ENCODE results near the gene SNX21. TPM values are rescaled to one million over a fixed set of nuclear protein-coding genes. Genes with fewer than 3 reads are reported as not detected.
"Not testable (repeated sequence)": the region's sequence is repeated elsewhere in the genome, so short reads cannot be mapped to it uniquely, and the experiment has no call there.

SNX21 gene, protein sequence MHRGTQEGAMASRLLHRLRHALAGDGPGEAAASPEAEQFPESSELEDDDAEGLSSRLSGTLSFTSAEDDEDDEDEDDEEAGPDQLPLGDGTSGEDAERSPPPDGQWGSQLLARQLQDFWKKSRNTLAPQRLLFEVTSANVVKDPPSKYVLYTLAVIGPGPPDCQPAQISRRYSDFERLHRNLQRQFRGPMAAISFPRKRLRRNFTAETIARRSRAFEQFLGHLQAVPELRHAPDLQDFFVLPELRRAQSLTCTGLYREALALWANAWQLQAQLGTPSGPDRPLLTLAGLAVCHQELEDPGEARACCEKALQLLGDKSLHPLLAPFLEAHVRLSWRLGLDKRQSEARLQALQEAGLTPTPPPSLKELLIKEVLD
- 1 to 10 TPM; 1.2 to 1.4 TPM for total RNA-seq

DNA sequence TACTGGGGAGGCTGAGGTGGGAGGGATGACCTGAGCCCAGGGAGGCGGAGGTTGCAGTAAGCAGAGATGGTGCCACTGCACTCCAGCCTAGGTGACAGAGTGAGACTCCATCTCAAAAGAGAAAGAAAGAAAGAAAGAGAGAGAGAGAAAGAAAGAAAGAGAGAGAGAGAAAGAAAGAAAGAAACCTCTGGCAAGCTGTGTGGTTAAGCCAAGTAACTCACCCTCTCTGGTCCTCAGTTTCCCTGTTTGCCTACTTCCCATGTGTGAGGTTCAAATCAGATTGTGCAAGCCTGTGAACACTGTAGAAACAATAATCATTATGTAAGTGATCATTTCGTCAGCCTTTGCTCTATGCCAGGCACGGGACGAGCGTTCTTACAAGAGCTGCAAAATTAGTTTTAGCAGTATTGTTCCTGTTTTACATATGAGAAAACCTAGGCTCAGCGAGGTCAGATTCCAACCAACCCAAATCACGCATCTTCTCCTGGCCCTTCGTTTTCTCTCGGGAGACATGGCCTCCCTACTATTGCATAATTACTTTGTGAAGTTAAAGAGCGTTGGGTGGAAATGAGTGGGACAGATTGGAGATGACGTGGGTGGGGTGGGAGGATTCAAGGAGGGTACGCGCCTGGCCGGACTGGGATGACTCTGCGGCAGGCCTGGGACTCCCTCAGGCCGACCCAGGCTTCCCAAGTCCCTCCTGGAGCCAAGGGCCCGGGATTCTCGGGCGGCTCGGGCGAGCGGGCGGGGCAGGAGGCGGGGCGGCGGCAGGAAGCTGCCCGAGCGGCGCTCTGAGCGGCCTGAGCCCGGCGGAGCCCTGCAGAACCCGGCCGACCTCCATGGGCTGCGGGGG, at the start of gene SNX21:
TSS of gene SNX21 (plus strand) at position 770 of the 853 bp plus-strand sequence. CDS start 121 bp downstream, outside the sequence.
- Mint-ChIP-seq H3K4me1 (peaks cover 9% of the 10 kb centered on the region), H3K9me3 (ENCODE audit: low read depth) (no peaks in the 10 kb centered on the region), H3K4me3 (peak within 1 kb of the TSS; percentile 69), H3K27ac (peak within 1 kb of the TSS; percentile 31), H3K27me3 (peaks cover 3% of the 10 kb centered on the region), H3K36me3 (ENCODE audit: low read depth) (no peaks in the 10 kb centered on the region)
- intact Hi-C loops (cut with DNase I, micrococcal nuclease) = loop anchor here in 1 of 2 experiments (1.0 kb wide), 2 partner anchors 21 to 24 kb away; partner anchors contain the start of genes ACOT8, UBE2C and ZSWIM3
- ChIA-PET CTCF (interaction anchor here (0.6 to 2.1 kb wide), 5 partner anchors 9 to 270 kb away, joined by 3 to 8 read pairs (median 3); no protein-coding TSS in a partner anchor), POLR2A (no interaction called here)
- ATAC-seq (peak; percentile 60), DNase-seq (peak; percentile 59)

DNA sequence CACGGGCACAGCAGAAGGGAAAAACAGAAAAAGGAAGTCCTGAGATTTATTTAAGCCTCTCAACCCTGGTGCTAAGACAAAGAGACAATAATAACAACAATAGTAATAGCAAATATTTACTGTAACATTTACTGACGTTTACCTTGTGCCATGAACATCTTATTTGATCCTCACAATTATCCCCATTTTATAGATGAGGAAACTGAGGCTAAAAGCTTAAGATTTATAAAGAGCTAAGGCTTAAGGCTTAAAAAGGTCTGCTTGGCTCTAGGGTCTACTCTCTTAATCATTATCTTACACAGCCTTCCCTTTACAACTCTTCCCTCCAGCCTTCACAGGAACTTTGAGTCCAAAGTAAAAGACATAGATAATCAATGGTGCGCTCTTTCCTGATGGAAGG, 45.2 kb upstream of the SNX21 start:
- peaks cover 13% of the 10 kb centered on the region for H3K4me1 Mint-ChIP-seq
- DNase-seq = no peak
- no peak overlapping the region for H3K4me3 Mint-ChIP-seq
- H3K27me3 Mint-ChIP-seq = no peaks in the 10 kb centered on the region
- H3K9me3 Mint-ChIP-seq (ENCODE audit: low read depth) = no peaks in the 10 kb centered on the region
- ChIA-PET CTCF (interaction anchor here (0.5 to 2.7 kb wide), 4 partner anchors 9 to 18 kb away, joined by 3 to 13 read pairs (median 3); no protein-coding TSS in a partner anchor), POLR2A (no interaction called here)
- intact Hi-C loops (cut with DNase I, micrococcal nuclease) = no loop called here
- no peak overlapping the region for H3K27ac Mint-ChIP-seq
- H3K36me3 Mint-ChIP-seq (ENCODE audit: low read depth) = peaks cover 4% of the 10 kb centered on the region
- no peak for ATAC-seq

DNA sequence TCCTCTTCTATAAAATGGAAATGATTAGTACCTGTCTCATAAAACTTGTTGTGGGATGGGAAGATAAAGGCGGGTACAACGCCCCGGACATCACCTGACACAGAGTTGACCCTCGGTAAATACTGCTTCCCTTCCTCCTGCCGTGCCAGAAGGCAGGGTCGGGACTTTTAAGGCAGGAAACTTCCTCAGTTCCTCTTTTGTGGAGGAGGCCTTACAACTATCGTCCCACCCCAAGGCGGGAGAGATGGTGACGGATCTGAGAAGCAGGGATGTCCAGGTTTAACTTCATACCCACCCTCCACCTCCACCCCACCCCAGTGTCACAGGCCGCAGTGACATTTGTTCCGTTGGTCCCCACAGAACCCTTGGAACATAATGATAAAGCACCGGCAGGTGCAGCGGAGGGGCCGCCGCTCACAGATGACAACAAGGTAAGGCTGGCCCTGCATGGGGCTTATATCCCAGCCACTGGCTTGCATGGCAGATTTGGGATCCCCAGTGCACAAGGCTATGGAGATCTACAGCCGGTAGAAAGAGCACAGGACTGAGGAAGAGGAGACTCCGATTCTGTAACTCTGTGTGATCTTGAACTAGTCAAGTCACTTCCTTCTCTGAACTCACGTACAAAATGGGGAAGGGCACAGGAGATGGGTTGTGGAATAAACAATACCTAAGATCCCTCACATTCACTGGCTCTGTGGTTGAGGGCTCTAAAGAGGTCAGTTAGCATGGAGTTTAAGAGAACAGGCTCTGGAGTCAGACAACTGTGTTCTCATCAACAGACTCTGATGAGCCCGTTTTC, 41.1 kb upstream of the SNX21 start:
- H3K27ac Mint-ChIP-seq = peak overlapping the region; percentile 80
- H3K4me1 Mint-ChIP-seq = peaks cover 13% of the 10 kb centered on the region
- ChIA-PET POLR2A (interaction anchor here (0.6 to 1.0 kb wide), 2 partner anchors 179 to 499 kb away, joined by 3 read pairs; no protein-coding TSS in a partner anchor), CTCF (interaction anchor here (0.8 kb wide), 1 partner anchor 90 kb away, joined by 3 read pairs; no protein-coding TSS in a partner anchor)
- no peaks in the 10 kb centered on the region for H3K27me3 Mint-ChIP-seq
- peaks cover 28% of the 10 kb centered on the region for H3K36me3 Mint-ChIP-seq (ENCODE audit: low read depth)
- ATAC-seq (peak; percentile 10), DNase-seq (peak; percentile 12)
- H3K4me3 Mint-ChIP-seq = peak overlapping the region; percentile 81
- intact Hi-C loops (cut with DNase I, micrococcal nuclease) = loop anchor here in 1 of 2 experiments (2.0 to 10.0 kb wide), 5 partner anchors 64 to 905 kb away; partner anchors contain the start of genes ACOT8, STK4, SYS1 and TOMM34
- no peaks in the 10 kb centered on the region for H3K9me3 Mint-ChIP-seq (ENCODE audit: low read depth)

DNA sequence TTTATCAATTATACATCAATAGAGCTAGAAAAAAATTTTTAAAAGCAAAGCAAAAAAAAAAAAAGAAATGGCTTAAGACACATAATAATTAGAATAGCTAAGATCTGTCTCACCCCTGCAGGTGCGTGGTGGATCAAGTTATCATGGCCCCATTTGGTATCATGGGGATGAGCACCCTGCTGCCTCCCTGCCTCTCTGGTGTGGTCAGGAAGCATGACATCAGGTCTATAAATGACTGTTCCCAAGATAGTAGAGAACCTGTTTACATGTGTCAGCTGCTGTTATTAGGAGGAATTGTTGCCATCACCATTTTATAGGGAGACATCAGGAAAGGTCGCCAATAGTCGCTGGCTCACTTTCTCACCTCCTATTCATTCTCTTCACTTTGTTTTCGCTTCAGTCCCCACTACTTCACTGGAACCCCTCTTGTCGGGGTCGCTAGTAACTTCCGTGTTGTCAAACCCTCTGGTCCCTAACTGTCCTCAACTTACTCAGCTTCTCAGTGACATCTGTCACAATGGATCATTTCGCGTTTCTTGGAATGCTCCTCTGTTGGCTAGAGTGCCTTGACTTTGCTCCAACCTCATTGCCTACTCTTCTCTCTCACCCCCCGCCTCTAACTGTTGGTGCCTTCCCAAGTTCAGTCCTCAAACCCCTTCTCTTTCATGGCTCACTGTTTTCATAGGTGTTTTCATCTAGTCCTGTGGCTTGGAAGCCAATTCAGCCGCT, 37.1 kb upstream of the SNX21 start:
- CTCF ChIA-PET = interaction anchor here (0.6 to 1.1 kb wide), 4 partner anchors 13 to 503 kb away, joined by 3 to 4 read pairs (median 3); no protein-coding TSS in a partner anchor

DNA sequence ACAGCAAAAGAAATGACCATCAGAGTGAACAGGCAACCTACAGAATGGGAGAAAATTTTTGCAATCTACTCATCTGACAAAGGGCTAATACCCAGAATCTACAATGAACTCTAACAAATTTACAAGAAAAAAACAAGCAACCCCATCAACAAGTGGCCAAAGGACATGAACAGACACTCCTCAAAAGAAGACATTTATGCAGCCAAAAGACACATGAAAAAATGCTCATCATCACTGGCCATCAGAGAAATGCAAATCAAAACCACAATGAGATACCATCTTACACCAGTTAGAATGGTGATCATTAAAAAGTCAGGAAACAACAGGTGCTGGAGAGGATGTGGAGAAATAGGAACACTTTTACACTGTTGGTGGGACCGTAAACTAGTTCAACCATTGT, 36.1 kb upstream of the SNX21 start:
- H3K4me3 Mint-ChIP-seq; POLR2A ChIA-PET; CTCF ChIA-PET; DNase-seq; H3K9me3 Mint-ChIP-seq (ENCODE audit: low read depth); H3K27ac Mint-ChIP-seq; H3K27me3 Mint-ChIP-seq; ATAC-seq: not testable (repeated sequence)
- H3K4me1 Mint-ChIP-seq = peaks cover 12% of the 10 kb centered on the region
- H3K36me3 Mint-ChIP-seq (ENCODE audit: low read depth) = peaks cover 30% of the 10 kb centered on the region
- intact Hi-C loops (cut with DNase I, micrococcal nuclease) = loop anchor here in 1 of 2 experiments (10.0 kb wide), 1 partner anchor 833 kb away; the partner anchor contains the start of genes STK4 and TOMM34

More for the DNA sequence above, 37.1 kb upstream of the SNX21 start:
- no peak overlapping the region for H3K27ac Mint-ChIP-seq
- no peak overlapping the region for H3K4me3 Mint-ChIP-seq
- DNase-seq = no peak
- peaks cover 15% of the 10 kb centered on the region for H3K4me1 Mint-ChIP-seq
- no peaks in the 10 kb centered on the region for H3K9me3 Mint-ChIP-seq (ENCODE audit: low read depth)
- no peaks in the 10 kb centered on the region for H3K27me3 Mint-ChIP-seq
- ATAC-seq = no peak
- POLR2A ChIA-PET = interaction anchor here (0.6 kb wide), 1 partner anchor 109 kb away, joined by 7 read pairs; no protein-coding TSS in a partner anchor
- peaks cover 28% of the 10 kb centered on the region for H3K36me3 Mint-ChIP-seq (ENCODE audit: low read depth)
- intact Hi-C loops (cut with DNase I, micrococcal nuclease) = loop anchor here in 1 of 2 experiments (10.0 kb wide), 1 partner anchor 832 kb away; the partner anchor contains the start of genes STK4 and TOMM34

DNA sequence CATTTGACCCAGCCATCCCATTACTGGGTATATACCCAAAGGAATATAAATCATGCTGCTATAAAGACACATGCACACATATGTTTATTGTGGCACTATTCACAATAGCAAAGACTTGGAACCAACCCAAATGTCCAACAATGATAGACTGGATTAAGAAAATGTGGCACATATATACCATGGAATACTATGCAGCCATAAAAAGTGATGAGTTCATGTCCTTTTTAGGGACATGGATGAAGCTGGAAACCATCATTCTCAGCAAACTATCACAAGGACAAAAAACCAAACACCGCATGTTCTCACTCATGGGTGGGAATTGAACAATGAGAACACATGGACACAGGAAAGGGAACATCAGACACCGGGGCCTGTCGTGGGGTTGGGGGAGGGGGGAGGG, 35.6 kb upstream of the SNX21 start:
- CTCF ChIA-PET = interaction anchor here (0.9 to 1.7 kb wide), 4 partner anchors 13 to 454 kb away, joined by 3 to 10 read pairs (median 4); no protein-coding TSS in a partner anchor
- not testable (repeated sequence) for H3K27ac Mint-ChIP-seq; H3K9me3 Mint-ChIP-seq (ENCODE audit: low read depth); H3K4me3 Mint-ChIP-seq; DNase-seq; ATAC-seq; H3K4me1 Mint-ChIP-seq; H3K27me3 Mint-ChIP-seq
- peaks cover 29% of the 10 kb centered on the region for H3K36me3 Mint-ChIP-seq (ENCODE audit: low read depth)
- POLR2A ChIA-PET = interaction anchor here (1.0 kb wide), 1 partner anchor 173 kb away, joined by 3 read pairs; no protein-coding TSS in a partner anchor
- intact Hi-C loops (cut with DNase I, micrococcal nuclease) = loop anchor here (2.0 to 10.0 kb wide), 3 partner anchors 137 to 833 kb away; partner anchors contain the start of genes PCIF1 (in 1 of the 2), STK4 (in 1 of the 2) and TOMM34 (in 1 of the 2)

DNA sequence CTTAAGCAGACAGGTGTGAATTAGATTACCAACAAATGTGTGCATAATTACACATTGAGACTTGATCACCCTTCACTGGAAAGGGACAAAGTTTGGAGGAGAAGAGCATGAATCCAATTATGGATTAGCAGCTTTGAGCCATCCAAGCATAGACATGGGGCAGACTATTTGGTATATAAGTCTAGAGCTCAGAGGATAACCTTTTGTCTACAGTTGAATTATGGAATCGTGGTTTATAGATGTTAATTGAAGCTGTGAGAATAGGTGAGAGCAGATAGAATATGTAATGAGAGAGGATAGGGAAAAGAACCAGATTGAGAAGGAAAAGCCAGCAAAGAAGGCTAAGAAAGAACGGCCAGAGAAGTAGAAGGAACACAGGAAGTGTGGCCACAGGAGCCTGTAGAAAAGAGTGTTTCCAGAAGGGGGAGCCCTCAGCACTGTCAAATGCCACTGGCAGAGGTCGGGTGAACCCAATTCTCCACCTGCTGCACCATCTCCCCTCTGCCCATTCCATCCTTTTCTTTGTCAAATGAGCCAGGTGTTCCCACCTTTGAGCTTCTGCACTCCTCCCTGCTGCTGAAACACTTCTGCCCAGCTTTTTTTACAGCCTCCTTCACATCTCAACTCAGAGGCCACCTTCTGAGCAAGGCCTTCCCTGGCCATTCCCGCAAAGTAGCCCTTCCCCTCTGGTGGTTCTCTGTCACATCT, 34.5 kb upstream of the SNX21 start:
- Mint-ChIP-seq H3K36me3 (ENCODE audit: low read depth) (peaks cover 33% of the 10 kb centered on the region), H3K27me3 (no peaks in the 10 kb centered on the region), H3K9me3 (ENCODE audit: low read depth) (no peaks in the 10 kb centered on the region), H3K27ac (peak overlapping the region; percentile 45), H3K4me1 (peaks cover 7% of the 10 kb centered on the region), H3K4me3 (no peak overlapping the region)
- ATAC-seq (peak; percentile 95), DNase-seq (peak; percentile 79)
- ChIA-PET POLR2A (interaction anchor here (0.6 to 1.0 kb wide), 4 partner anchors 14 to 183 kb away, joined by 3 to 4 read pairs (median 3); partner anchors contain the start of genes PCIF1 and UBE2C), CTCF (interaction anchor here (0.6 to 2.0 kb wide), 28 partner anchors 10 to 455 kb away, joined by 3 to 13 read pairs (median 4); partner anchors contain the start of genes CD40, SNX21, UBE2C and ZNF335)
- intact Hi-C loops (cut with DNase I, micrococcal nuclease) = loop anchor here (1.0 to 10.0 kb wide), 4 partner anchors 136 to 834 kb away; partner anchors contain the start of genes PCIF1 (in 1 of the 2), STK4 (in 1 of the 2) and TOMM34 (in 1 of the 2)

DNA sequence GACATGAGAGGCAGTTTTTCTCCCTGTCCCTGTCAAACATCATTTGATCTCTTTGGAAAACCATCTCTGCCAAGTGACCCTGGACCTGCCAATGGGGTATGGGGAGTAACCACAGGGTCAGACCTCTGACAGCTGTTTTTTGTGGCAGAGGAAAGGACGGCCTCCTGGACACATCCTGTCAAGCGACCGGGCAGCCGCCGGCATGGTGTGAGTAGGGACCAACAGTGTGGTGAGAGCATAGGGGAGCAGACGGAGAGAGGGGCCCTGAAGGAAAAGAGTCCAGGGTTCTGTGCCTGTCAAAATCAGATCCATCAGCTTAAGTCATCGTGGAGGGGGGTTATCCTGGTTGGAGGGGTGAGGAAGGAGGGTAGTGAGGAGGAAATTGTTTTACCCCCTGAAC, 31.7 kb upstream of the SNX21 start:
- H3K9me3 Mint-ChIP-seq (ENCODE audit: low read depth) = no peaks in the 10 kb centered on the region
- intact Hi-C loops (cut with DNase I, micrococcal nuclease) = no loop called here
- ChIA-PET CTCF (interaction anchor here (1.0 kb wide), 1 partner anchor 13 kb away, joined by 3 read pairs; no protein-coding TSS in a partner anchor), POLR2A (no interaction called here)
- H3K4me3 Mint-ChIP-seq = no peak overlapping the region
- H3K4me1 Mint-ChIP-seq = peaks cover 7% of the 10 kb centered on the region
- ATAC-seq (no peak), DNase-seq (no peak)
- peaks cover 32% of the 10 kb centered on the region for H3K36me3 Mint-ChIP-seq (ENCODE audit: low read depth)
- no peaks in the 10 kb centered on the region for H3K27me3 Mint-ChIP-seq
- no peak overlapping the region for H3K27ac Mint-ChIP-seq
